CD4-positive, alpha-beta T cell (primary cell): ENCODE measurements around the gene METTL3. TPM values are rescaled to one million over a fixed set of nuclear protein-coding genes. Genes with fewer than 3 reads are reported as not detected.
"Not testable (repeated sequence)": the region's sequence is repeated elsewhere in the genome, so short reads cannot be mapped to it uniquely, and the experiment has no call there.

ENCODE experiments used
- ATAC-seq: fragments of 200-7000 bp; cut with Tn5 transposase; one replicate; pipeline ENCODE4 v1.10.0; 2022; ENCODE audit warnings: mild to moderate bottlenecking; ENCODE audit not compliant: poor library complexity
- CTCF ChIA-PET: fragments of 350-600 bp; sonication (Branson Sonifier 250); formaldehyde crosslinking; loops from one replicate; lab custom pipeline; 2021; ENCODE audit warnings: antibody characterized with exemption, inconsistent platforms; lab: Charles Lee
- POLR2A ChIA-PET: fragments of 350-600 bp; sonication (Branson Sonifier 250); formaldehyde crosslinking; loops from one replicate; lab custom pipeline; 2021; ENCODE audit warnings: antibody characterized with exemption, inconsistent platforms; lab: Charles Lee
- DNase-seq, 14 experiments: peaks; one replicate each; pipeline ENCODE4 v3.0.0-alpha.2; 2013 to 2020; ENCODE audit warnings: mixed read lengths in 2 of 14
- H3K27ac ChIP-seq, 2 donors: one replicate each; pipeline versions ENCODE4 v1.5.1 to v1.7.0; 2013; ENCODE audit warnings: low read length in 2 of 2, low read depth in 1 of 2, mild to moderate bottlenecking in 1 of 2
- H3K27me3 ChIP-seq, 2 experiments: 1 replicate in 1 of 2; 2 replicates in 1 of 2; pipeline versions ENCODE4 v1.6.1 to v1.7.0; 2013; ENCODE audit warnings: low read length in 2 of 2, control low read depth in 1 of 2, mild to moderate bottlenecking in 1 of 2, moderate library complexity in 1 of 2; ENCODE audit not compliant: insufficient read depth in 2 of 2, control insufficient read depth in 1 of 2
- H3K36me3 ChIP-seq: one replicate; pipeline ENCODE4 v1.6.1; 2013; ENCODE audit warnings: low read length, control low read depth; ENCODE audit not compliant: insufficient read depth
- H3K4me1 ChIP-seq: one replicate; pipeline ENCODE4 v1.6.1; 2013; ENCODE audit warnings: low read length, control low read depth; ENCODE audit not compliant: insufficient read depth
- H3K4me3 ChIP-seq: one replicate; pipeline ENCODE4 v1.5.1; 2013; ENCODE audit warnings: mild to moderate bottlenecking, low read length, moderate library complexity
- H3K9me3 ChIP-seq, 2 experiments: 1 replicate in 1 of 2; 2 replicates in 1 of 2; pipeline versions ENCODE4 v1.6.1 to v1.7.0; 2013; ENCODE audit warnings: low read length in 2 of 2, mild to moderate bottlenecking in 2 of 2, control low read depth in 1 of 2, moderate library complexity in 1 of 2; ENCODE audit not compliant: control insufficient read depth in 1 of 2, insufficient read depth in 1 of 2
- H3K27ac Mint-ChIP-seq: one replicate; pipeline ENCODE4 v1.8.0; 2020; ENCODE audit warnings: mixed read lengths
- H3K27me3 Mint-ChIP-seq: one replicate; pipeline ENCODE4 v1.8.0; 2021; ENCODE audit warnings: mixed read lengths
- H3K36me3 Mint-ChIP-seq: one replicate; pipeline ENCODE4 v1.8.0; 2021; ENCODE audit warnings: low read depth, mixed read lengths
- H3K4me1 Mint-ChIP-seq: one replicate; pipeline ENCODE4 v1.8.0; 2021; ENCODE audit warnings: low read depth, mixed read lengths
- H3K4me3 Mint-ChIP-seq: one replicate; pipeline ENCODE4 v1.8.0; 2020; ENCODE audit warnings: mild to moderate bottlenecking, mixed read lengths
- H3K9me3 Mint-ChIP-seq: one replicate; pipeline ENCODE4 v1.8.0; 2020; ENCODE audit warnings: mixed read lengths
- CTCF ChIP-seq: fragments of 200-600 bp; IDR thresholded peaks from one replicate; pipeline ENCODE4 v1.8.0; 2022; ENCODE audit warnings: antibody characterized with exemption, mild to moderate bottlenecking
- intact Hi-C, 2 experiments: fragments of 100-400 bp; cut with DNase I in 1 of 2; cut with micrococcal nuclease in 1 of 2; formaldehyde crosslinking; loops; one replicate each; pipeline versions ENCODE4 v1.15.1 to v1.9.0; 2023 to 2025; cut with DNase I, micrococcal nuclease
- total RNA-seq, 174 experiments: library from RNA in 2 of 174; stranded (reverse) in 2 of 174; gene quantifications; one replicate each; pipeline ENCODE4 v1.2.3 and lab custom pipeline; 2021 to 2026

Gene METTL3
- total RNA-seq, 2 experiments from 2014 or later = 31.9 to 34.5 TPM

GRCh38 chr14:21557084-21557901 lies 46.2 kb upstream of the METTL3 start:
- Mint-ChIP-seq H3K4me3 (no peak overlapping the region), H3K9me3 (no peaks in the 10 kb centered on the region), H3K4me1 (peaks cover 6% of the 10 kb centered on the region), H3K27ac (no peak overlapping the region), H3K27me3 (no peaks in the 10 kb centered on the region), H3K36me3 (no peaks in the 10 kb centered on the region)
- H3K4me1 ChIP-seq = peaks cover 4% of the 10 kb centered on the region
- peak; percentile 80 for TF ChIP-seq CTCF
- ATAC-seq = peak; percentile 70
- intact Hi-C loops = loop anchor here (1.0 to 10.0 kb wide), 6 partner anchors 59 to 542 kb away; partner anchors contain the start of genes CHD8 (in 1 of the 2) and TOX4 (in 1 of the 2)
- H3K27me3 ChIP-seq = no peaks in the 10 kb centered on the region
- peak; percentile 40 to 91 (median 70) for DNase-seq
- POLR2A ChIA-PET = interaction anchor here (1.2 to 2.0 kb wide), 2 partner anchors 59 to 120 kb away, joined by 5 to 7 read pairs; no protein-coding TSS in a partner anchor
- H3K4me3 ChIP-seq = peak overlapping the region; percentile 36
- CTCF ChIA-PET = interaction anchor here (3.8 kb wide), 1 partner anchor 59 kb away, joined by 24 read pairs; no protein-coding TSS in a partner anchor
- no peaks in the 10 kb centered on the region for H3K9me3 ChIP-seq
- H3K36me3 ChIP-seq = no peaks in the 10 kb centered on the region
- H3K27ac ChIP-seq = no peak overlapping the region

DNA sequence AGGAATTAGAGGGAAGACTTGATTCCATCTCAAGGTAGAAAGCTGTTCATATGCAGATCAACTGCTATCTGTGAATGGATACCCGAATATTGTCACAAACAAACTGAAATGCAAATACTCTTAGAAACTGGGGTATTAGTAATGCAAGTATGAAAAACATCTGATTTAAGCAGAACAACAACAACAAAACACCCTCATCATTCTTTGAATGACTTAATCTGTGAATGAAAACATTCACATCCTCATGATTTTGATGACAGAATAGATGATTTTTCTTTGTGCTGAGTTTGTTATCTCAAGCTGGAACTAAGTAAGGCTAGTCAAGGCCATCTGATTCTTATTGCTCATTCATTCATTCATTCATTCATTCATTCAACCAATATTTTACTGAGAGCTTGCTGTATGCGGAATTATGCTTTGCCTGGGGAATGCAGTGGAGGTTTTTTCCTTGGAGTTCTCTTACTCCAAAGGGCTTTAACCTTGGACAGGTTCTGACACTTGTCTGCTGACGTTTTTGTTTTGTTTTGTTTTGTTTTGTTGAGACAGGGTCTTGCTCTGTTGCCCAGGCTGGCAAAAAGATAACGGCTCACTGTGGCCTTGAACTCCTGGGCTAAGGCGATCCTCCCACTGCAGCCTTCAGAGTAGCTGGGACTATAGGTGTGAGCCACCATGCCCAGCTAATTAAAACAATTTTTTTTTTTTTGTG lies 45.4 kb upstream of the METTL3 start:
- Histone ChIP-seq H3K27ac (no peak overlapping the region), H3K36me3 (no peaks in the 10 kb centered on the region), H3K4me3 (no peak overlapping the region), H3K27me3 (no peaks in the 10 kb centered on the region), H3K9me3 (no peaks in the 10 kb centered on the region), H3K4me1 (peaks cover 4% of the 10 kb centered on the region)
- no peak overlapping the region for H3K4me3 Mint-ChIP-seq
- POLR2A ChIA-PET = interaction anchor here (1.2 to 2.0 kb wide), 2 partner anchors 58 to 119 kb away, joined by 5 to 7 read pairs; no protein-coding TSS in a partner anchor
- CTCF ChIA-PET = interaction anchor here (0.7 to 3.8 kb wide), 2 partner anchors 58 to 85 kb away, joined by 6 to 24 read pairs; no protein-coding TSS in a partner anchor
- no peaks in the 10 kb centered on the region for H3K36me3 Mint-ChIP-seq
- TF ChIP-seq CTCF = no peak
- no peak overlapping the region for H3K27ac Mint-ChIP-seq
- peaks cover 6% of the 10 kb centered on the region for H3K4me1 Mint-ChIP-seq
- H3K9me3 Mint-ChIP-seq = no peaks in the 10 kb centered on the region
- intact Hi-C loops = loop anchor here (1.0 to 10.0 kb wide), 6 partner anchors 58 to 542 kb away; partner anchors contain the start of genes CHD8 (in 1 of the 2) and TOX4 (in 1 of the 2)
- ATAC-seq (no peak), DNase-seq (no peak)
- no peaks in the 10 kb centered on the region for H3K27me3 Mint-ChIP-seq

- Histone ChIP-seq H3K9me3 (no peaks in the 10 kb centered on the region), H3K4me3 (no peak overlapping the region), H3K4me1 (peaks cover 4% of the 10 kb centered on the region), H3K27me3 (no peaks in the 10 kb centered on the region), H3K27ac (no peak overlapping the region), H3K36me3 (no peaks in the 10 kb centered on the region)
- no peaks in the 10 kb centered on the region for H3K9me3 Mint-ChIP-seq
- CTCF ChIA-PET = no interaction called here
- no peak overlapping the region for H3K27ac Mint-ChIP-seq
- intact Hi-C loops = loop anchor here (10.0 kb wide), 2 partner anchors 308 to 538 kb away; no protein-coding TSS in a partner anchor
- H3K4me3 Mint-ChIP-seq = no peak overlapping the region
- POLR2A ChIA-PET = no interaction called here
- no peak for TF ChIP-seq CTCF
- ATAC-seq (no peak), DNase-seq (no peak)
- H3K4me1 Mint-ChIP-seq = peaks cover 6% of the 10 kb centered on the region
- no peaks in the 10 kb centered on the region for H3K27me3 Mint-ChIP-seq
- H3K36me3 Mint-ChIP-seq = no peaks in the 10 kb centered on the region
Measured at GRCh38 chr14:21553266-21553665, 42.1 kb upstream of the METTL3 start.

- H3K36me3 ChIP-seq, intact Hi-C loops, CTCF ChIA-PET, H3K4me1 ChIP-seq, H3K9me3 ChIP-seq, H3K27me3 ChIP-seq, DNase-seq, H3K4me3 ChIP-seq, H3K9me3 Mint-ChIP-seq, H3K4me1 Mint-ChIP-seq, H3K4me3 Mint-ChIP-seq, POLR2A ChIA-PET, H3K36me3 Mint-ChIP-seq, H3K27ac ChIP-seq, H3K27ac Mint-ChIP-seq, ATAC-seq: not testable (repeated sequence)
- peaks cover 16% of the 10 kb centered on the region for H3K27me3 Mint-ChIP-seq
Measured at GRCh38 chr14:21544588-21544987, 33.4 kb upstream of the METTL3 start.
